Left cardiac atrium (tissue), 4 donors: ENCODE results near the gene ANTXRL. TPM values are rescaled to one million over a fixed set of nuclear protein-coding genes. Genes with fewer than 3 reads are reported as not detected.
"Not testable (repeated sequence)": the region's sequence is repeated elsewhere in the genome, so short reads cannot be mapped to it uniquely, and the experiment has no call there.

Experiments
- ATAC-seq, 2 donors: fragments of 200-7000 bp; cut with Tn5 transposase; one replicate each; pipeline ENCODE4 v1.9.1; 2020; ENCODE audit warnings: mild to moderate bottlenecking in 2 of 2, moderate library complexity in 2 of 2
- DNase-seq: peaks from one replicate; pipeline ENCODE4 v3.0.0-alpha.2; 2020
- intact Hi-C, 2 donors: fragments of 100-400 bp; cut with DNase I; formaldehyde crosslinking; loops; one replicate each; pipeline versions ENCODE4 v1.14.1 to v1.15.1; 2022 to 2023
- total RNA-seq, 2 donors: library from RNA; stranded (reverse); fragmentation: NEBNext Ultra II Directional; extraction: Animal tissue kit (Norgen Biotek cat#: 25700); gene quantifications; one replicate each; pipeline ENCODE4 v1.2.1, GENCODE V29; 2021
- donor health status: DM: no; HTN: yes; CAD: no.
- donor health status: DM: no; HTN: yes; CAD: no; lungs with severe emphysema.
- donor health status: DM: yes; HTN: yes; CAD: no.
- donor health status: Dilated cardiomyopathy.

ANTXRL gene
- total RNA-seq, 2 donors from 2014 or later = not detected

DNA sequence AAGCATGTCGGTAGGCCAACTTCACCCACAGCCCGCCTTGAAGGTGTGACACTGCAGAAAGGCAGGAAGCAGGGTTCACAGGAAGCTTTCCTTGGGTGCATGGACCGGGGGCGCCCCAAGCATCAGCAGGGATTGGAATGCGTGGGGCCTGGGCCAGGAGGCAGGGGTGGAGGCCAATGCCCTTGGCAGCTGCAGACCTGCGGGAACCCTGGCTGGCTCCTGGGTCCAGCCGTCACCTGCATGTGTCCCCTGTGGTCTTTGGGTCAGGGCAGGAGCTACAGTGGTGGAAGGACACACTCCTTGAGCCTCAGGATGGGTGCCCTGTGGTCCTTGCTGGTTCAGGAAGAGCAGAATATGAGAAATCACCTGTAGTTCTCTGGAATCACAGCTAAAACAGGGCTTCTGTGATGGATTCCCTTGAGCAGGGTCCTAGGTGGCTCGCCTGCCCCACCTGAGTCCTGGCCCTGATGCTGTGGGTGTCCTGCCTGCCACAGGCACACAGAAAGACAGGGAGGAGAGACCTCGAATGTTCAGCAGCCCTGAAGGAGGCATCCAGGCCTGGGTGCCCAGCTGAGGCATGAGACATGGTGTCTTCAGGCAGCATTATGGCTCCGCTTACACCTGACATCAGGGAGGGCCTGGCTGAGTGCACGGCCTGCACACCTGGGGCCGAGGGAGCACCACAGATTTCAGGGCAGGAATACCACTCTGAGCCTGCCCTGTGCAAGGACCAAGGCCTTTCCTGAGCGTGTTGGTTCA is 15.1 kb downstream of the ANTXRL start:
- DNase-seq (no peak), ATAC-seq (no peak)

DNA sequence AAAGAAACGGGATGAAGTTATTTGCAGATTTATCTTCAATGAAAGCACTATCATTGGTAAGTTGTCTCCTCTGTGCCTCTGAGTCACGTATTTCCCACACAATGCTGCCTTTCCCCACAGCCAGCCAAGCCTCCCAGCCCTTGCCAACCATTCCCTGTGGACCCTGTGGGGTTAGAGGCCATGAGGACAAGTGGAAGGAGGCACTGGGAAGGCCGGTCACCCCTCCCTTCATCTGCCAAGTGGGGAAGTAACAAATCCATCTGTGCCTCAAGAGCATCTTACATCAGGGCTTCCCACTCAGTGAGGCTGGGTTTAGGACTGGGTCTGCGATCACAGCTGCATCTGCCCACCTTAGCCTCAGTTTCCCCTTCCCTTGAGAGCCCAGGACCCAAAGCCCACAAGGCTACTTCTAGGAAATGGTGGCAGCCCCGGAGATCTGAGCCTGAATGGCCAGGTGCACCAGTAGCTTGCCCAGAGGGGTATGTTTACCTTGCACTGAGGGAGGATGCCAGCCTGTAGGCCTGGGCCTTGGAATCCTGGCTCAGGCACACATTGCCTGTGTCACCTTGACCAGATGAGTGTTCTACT is 16.1 kb downstream of the ANTXRL start:
- DNase-seq, ATAC-seq, intact Hi-C loops: not testable (repeated sequence)

More for the DNA sequence above, 15.1 kb downstream of the ANTXRL start:
- intact Hi-C loops = no loop called here

DNA sequence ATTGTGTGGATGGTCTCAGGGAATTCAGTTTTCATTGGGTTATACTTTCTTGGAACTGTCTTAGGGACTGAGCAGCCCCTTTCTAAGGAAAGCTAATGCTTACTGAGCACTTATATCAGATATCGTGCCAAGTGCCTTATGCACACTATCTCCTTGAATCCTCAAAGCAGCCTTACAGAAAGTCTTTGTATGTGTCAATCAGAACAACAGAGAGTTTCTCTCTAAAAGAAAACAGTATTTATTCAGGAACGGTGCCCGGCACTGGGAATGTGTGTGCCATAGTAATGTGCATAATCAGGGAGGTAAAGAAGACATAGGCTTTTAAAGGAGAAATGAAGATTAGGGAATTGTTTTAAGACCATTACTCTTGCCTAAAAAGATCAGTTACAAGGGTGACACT is 17.3 kb downstream of the ANTXRL start:
- ATAC-seq (peak in 1 of 2 donors; percentile 33), DNase-seq (no peak)
- intact Hi-C loops = no loop called here

DNA sequence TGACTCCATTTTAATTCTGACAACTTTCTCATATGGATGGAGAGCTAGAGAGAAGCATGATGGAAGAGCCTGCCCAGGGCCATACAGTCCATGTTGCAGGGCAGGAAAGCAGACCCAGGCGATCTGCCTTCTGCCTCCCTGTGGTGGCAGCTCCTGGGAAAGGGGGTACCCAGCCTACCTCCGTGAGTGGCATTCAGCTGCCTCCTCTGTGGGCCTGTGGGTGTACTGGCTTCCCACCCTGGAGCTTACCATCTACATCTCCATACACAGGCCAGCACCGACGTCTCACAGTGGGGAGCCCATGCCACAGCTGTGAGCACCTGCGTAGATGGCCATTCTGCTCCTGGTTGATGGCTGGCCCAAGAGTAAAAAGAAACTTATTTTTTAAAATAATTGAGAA is 17.9 kb downstream of the ANTXRL start:
- DNase-seq, ATAC-seq, intact Hi-C loops: not testable (repeated sequence)

DNA sequence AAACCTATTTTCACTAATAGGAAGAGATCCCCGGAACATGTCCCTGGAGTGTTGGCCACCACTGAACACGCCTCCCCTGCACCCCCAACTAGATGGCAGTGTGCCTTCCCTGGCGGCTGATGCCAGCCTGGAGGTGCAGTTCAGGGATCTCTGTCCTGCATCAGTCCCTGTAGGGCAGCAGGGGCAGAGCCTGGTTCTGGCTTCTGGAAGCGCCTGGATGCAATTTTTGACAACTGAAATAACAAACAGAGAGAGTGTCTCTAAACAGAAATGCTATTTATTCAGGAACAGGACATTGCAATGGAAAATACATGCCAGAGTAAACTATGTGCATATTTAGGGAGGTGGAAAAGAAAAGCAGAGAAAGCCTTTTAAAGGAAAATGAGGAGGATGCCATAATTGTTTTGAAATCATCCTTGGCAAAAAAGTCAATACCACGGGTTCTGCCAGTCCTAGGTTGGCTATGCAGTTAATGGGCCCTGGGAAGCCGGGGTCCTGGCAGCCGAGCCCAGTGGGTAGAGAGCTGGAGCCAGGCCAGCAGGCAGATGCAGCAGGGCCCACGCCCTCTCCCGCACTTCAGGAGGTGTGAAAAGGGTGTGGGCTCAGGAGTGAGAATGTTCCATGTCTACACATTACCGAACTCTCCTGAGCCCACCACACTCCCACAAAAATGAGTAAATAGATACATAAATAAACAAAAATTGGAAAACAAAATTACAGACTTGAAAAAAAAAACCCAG is 18.5 kb downstream of the ANTXRL start:
- DNase-seq (no peak), ATAC-seq (peak; percentile 21 to 31)
- intact Hi-C loops = no loop called here

DNA sequence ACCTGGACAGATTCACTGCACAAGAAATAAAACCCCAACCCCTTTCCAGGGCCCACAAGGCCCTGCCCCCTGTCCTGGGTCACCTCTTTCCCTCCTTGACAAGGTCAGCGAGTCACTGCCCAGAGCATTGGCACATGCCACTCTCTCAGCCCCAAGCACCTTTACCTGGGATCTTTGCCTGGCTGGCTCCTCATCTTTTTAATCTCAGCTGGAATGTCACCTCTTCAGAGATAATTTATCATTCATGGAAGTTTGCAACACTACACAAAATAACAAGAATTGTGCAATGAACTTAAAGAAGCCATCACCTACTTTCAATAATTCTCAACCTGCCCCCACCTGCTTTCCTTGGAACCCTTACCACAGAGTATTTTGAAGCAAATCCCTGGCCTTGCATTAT is 19.2 kb downstream of the ANTXRL start:
- DNase-seq (no peak), ATAC-seq (no peak)
- intact Hi-C loops = no loop called here

DNA sequence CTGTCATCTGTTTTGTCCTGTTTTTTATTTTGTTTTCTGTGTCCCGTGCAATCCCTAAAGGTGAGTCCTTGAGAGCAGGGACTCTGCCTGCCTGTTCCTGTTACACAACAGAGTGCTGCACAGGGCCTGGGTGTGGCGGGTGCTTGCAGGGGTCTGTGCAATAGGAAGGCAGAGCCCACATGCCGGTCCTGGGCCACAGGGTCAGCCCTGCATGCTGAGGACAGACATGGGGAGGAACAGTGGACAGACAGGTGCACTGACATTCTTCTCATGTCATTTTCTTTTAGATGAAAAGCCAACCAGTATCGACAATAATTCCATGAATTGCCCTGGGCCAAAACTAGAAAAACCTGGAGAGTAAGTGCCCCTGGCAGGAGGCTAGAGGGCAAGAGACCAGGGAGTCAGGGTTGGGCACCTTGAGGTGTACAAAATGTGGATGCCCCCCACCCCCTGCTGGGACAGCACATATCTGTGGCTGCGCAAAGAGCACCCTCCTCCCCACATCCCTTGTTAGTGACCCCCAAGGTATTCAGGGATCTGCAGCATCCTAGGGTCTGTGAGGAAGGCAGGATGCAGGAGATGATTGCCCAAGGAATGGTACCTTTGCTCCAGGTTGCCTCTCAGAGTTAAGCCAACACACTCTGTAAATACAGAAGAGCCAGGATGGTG is 19.9 kb downstream of the ANTXRL start:
- intact Hi-C loops = no loop called here
- ATAC-seq (no peak), DNase-seq (no peak)

DNA sequence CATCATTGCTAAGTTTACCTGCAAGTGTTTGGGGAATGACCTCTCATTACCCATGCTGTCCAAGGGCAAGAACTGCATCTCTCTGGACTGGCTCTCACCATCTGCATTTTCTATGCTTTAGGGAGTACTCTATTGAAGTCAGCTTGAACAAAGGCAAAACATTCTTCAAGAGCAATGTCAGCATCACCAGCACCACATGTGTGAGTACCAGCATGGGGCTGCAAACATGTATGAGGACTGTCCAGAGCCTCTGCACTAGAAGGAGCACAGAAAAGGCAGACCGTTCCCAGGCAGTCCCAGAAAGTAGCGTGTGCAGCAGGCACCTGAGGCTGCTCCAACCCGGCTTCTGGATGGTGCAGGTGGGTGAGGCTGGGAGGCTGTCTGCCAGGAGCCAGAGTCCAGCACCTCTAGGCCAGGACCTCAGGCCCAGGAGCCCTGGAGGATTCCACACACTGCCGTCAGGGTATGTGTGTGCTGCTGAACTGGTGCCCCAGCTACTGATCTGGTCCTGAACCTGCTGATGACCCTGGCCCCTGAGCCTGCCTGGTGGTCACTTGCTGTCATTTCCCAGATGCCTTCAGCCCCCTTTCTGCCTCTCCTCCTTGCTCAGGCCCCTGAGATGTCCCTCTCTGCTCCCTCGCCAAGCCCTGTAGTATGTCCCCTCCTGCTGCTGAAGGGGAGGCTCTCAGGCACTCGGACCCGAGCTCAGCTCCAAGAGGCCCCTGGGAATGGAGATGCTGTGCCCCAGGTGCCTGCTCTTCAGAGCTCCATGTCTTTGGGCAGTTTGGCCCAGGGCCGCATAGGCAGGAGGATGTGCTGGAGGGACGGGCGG is 20.7 kb downstream of the ANTXRL start:
- intact Hi-C loops = no loop called here
- DNase-seq = no peak
- no peak for ATAC-seq

DNA sequence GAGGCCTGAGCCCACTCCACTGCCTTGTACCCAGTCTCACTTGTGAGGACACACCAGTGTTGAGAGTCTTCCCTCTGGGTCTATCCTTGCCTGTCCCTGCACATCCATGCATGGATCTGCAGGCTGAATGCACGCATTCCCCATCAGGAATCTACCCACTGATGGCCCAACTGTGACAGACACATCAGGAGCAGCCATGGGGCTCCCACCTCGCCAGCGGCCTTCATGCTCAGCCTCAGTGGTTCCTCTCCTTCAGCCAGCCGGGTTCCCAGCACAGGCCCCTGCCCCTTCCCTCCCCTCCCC is 21.3 kb downstream of the ANTXRL start:
- ATAC-seq = no peak
- intact Hi-C loops = no loop called here
- DNase-seq = no peak

DNA sequence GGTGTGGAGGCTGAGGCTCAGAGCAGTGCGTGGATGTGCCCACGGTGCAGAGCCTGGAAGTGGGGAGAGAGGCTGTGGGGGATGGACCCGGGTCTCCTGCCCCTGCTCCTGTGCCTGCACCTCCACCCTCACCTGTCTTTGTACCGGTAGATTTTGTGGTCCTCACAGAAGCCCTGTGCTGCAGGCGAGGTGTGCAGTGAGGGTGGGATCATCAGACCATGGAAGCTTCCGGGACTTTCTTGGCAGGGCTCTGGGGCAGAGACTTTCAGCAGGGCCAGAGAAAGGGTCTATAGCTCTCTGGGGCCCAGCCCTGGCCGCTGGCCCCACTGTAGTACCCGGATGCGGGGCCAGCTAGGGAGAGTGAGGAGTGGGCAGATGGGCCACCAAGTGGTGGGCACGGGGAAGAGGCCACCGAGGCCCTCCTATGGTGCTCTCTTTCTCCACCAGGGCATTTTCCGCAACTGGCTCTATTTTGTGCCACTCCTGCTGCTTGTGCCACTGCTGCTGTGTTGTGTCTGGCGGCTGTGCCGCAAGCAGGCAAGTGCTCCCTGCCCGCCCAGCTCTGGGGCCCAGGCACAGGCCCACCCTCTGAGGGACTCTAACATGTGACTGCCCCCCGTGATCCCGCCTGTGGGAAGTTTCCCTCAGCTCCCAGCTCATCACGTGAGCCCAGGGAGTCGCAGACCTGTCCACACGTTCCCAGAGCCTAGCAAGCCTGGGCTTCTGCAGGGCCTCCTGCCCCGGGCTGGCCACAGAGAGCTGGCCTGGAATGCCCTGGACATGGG is 22.1 kb downstream of the ANTXRL start:
- no peak for ATAC-seq
- peak; percentile 37 for DNase-seq
- intact Hi-C loops = no loop called here

DNA sequence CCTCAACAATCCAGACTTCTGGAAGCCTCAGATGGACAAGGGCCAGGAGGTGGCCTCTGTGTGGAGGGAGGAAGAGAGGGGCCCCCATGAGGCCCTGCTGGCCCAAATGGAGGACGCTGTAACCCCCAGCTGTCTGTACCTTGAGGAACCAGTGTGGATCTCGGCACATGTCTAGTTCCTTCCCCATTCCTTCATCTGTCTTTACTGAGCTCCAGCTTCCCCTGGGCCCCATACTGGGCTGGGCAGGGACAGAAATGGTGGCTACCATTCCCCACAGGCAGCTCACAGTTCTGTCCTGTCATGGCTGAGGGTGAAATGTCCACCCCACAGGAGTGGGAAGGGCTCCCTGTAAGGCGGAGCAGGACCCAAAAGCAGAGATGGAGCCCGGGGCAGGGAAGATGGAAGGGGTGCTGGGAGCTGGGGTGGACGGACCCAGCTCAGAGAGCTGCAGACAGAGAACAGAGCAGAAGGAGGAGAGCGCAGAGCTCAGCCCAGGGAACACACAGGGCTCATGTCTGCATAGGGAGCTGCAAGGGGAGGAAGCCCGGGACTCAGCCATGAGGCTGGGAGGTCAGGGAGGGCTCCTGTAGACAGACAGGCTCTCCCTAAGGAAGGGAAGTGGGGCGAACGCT is 22.8 kb downstream of the ANTXRL start:
- DNase-seq (no peak), ATAC-seq (no peak)
- intact Hi-C loops = no loop called here

DNA sequence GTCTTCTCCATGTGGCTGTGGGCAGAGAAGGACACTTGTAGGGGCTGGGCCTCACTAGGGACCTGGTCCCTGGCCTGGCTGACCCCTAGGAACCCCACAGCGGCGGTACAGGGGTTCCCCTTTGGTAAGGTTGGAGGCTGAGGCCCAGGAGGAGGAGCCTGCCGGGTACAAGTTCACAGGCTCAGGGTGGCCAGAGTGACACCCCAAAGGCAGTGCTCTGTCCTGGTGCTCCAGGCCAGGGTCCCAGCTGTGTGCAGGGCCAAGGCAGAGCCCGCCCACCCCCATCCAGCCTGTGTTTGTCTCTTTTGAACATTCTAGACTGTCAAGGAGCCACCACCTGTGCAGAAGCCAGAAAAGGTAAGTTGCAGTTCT is 23.3 kb downstream of the ANTXRL start:
- intact Hi-C loops = no loop called here
- ATAC-seq (no peak), DNase-seq (no peak)

DNA sequence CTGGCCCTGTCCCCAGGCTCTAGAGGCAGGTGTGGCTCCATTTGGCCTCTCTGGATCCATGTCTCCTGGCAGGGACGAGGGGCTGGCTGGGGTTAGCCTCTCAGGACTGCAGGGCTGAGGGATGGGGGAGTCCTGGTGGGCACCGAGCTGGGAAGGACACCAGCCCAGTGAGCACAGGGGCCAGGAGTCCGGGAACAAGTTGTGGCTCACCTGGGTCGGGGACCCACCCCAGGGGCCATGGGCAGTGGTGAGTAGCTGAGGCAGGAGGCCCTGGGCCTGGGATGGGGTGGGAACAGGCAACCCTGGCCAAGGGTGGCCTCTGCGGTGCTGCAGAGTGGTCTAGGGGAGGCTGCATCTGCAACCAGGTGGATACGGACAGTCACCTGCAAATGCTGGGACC is 24.1 kb downstream of the ANTXRL start:
- ATAC-seq (no peak), DNase-seq (no peak)
- intact Hi-C loops = no loop called here

DNA sequence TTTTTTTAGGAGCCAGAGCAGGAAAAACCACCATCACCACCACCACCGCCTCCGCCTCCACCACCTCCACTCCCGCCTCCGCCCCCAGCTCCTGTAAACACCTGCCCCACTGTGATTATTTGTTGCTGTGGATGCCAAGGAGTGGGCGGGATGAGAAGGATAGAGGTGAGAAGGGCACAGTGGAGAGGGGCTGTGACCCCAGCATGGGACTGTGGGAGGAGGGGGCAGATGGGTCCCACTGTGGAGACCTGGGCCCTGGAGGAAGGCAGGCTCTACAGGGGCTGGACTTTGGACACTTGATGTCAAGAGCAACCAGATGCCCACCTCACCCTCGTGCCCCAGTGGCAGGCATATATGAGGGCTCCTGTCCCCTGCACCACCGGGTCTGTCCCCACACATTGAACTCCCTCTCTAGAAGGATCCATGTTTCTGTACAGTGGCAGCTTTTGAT is 24.7 kb downstream of the ANTXRL start:
- DNase-seq = no peak
- no peak for ATAC-seq
- intact Hi-C loops = no loop called here

DNA sequence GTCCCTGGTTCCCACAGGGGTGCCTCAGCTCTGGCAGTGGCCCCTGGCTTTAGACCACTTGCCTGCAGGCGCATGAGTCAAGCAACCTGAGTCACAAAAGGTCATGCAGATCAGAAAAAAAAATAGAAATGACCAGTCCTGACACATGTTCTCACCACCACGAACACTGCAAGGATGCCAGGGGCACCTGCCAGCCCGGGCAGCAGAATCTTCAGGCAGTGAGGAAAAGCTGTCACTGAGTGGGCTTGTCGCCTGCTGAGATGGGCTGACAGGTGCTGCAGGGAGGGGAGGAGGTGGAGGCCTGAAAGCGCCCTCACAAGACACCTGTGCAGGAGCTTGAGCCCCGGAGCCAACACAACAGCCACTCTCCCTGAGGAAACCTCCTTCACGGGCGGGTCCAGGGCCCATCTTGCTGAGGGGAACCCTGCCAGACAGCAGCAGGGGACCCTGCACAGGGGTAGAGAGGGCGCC is 25.2 kb downstream of the ANTXRL start:
- peak in 1 of 2 donors; percentile 26 for ATAC-seq
- intact Hi-C loops, DNase-seq: not testable (repeated sequence)

DNA sequence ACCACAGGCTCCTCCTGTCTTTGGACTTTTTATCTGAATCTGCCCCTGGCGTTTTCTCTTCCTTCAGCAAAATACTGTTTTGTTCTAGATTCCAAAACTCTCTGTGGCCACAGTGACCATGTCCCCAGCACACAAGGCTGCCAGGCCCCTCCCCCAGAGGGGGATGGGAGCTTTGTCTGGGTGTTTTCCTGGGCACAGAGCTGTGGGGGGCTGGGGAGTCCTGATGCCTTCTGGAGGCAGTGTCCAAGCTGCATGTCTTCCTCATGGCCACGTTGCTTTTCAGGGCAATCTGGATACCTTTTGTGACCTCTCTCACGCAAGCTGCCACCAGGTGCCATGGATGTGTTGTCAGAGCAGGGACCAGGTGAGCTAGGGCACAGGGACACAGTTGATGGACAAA is 26.2 kb downstream of the ANTXRL start:
- intact Hi-C loops = no loop called here
- ATAC-seq (no peak), DNase-seq (no peak)

DNA sequence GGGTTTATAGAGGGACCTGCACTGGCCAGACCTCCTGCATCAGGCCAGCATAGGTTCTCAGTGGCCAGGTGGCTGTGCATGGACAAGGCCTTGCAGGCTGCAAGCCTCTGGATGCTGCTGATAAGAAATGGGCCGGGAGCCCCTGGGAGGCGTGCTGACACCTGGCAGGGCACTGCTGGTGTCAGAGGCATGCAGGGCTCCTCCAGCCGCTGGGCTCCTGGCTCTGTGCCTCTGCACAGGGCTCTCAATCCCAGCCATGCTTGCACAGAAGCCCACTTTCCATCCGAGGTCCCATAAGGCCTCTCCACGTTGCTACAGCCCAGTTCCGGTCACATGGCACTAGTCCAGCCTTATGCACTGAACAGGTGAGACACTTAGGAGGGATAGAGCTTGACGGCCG is 27.3 kb downstream of the ANTXRL start:
- no peak for ATAC-seq
- intact Hi-C loops = no loop called here
- no peak for DNase-seq
